OCI-LY7 (cell line): ENCODE results near the gene GNB1L. TPM values are rescaled to one million over a fixed set of nuclear protein-coding genes. Genes with fewer than 3 reads are reported as not detected.

Source experiments
- BruUV-seq: library from RNA; stranded (reverse); fragments of 400-500 nt; replicated peaks from 2 replicates; lab custom pipeline; 2021; lab: Mats Ljungman, UMichigan
- CTCF ChIA-PET: fragments of 300-600 bp; sonication (Branson Sonifier 250); formaldehyde crosslinking; loops from one replicate; lab custom pipeline; 2022; ENCODE audit warnings: antibody characterized with exemption; ENCODE audit not compliant: unreplicated experiment; lab: Charles Lee
- POLR2A ChIA-PET: fragments of 300-600 bp; sonication (Branson Sonifier 250); formaldehyde crosslinking; loops from one replicate; lab custom pipeline; 2022; ENCODE audit warnings: antibody characterized with exemption; lab: Charles Lee
- DNase-seq: peaks from one replicate; pipeline ENCODE4 v3.0.0-alpha.2; 2015; ENCODE audit warnings: low spot score
- H2AFZ ChIP-seq: fragments of 200-600 bp; sonication (generic), shearing (Covaris generic); 2 replicates; pipeline ENCODE4 v1.6.1; 2014; ENCODE audit warnings: mild to moderate bottlenecking, antibody characterized with exemption, low read length, moderate library complexity
- H3K27ac ChIP-seq: fragments of 200-600 bp; sonication (generic); 2 replicates; pipeline ENCODE4 v1.5.1; 2014; ENCODE audit warnings: mixed run types, low read depth, mild to moderate bottlenecking, moderate library complexity, low read length, inconsistent platforms; ENCODE audit not compliant: poor library complexity, severe bottlenecking
- H3K36me3 ChIP-seq: fragments of 200-600 bp; sonication (generic); 2 replicates; pipeline ENCODE4 v1.6.1; 2014; ENCODE audit warnings: mild to moderate bottlenecking, antibody characterized with exemption, low read length, moderate library complexity, mixed read lengths; ENCODE audit not compliant: insufficient read depth
- H3K4me1 ChIP-seq: fragments of 200-600 bp; sonication (generic); 2 replicates; pipeline ENCODE4 v1.5.1; 2014; ENCODE audit warnings: mild to moderate bottlenecking, low read length; ENCODE audit not compliant: insufficient read depth, poor library complexity, severe bottlenecking
- H3K4me2 ChIP-seq: fragments of 200-600 bp; sonication (generic); 2 replicates; pipeline ENCODE4 v1.6.1; 2014; ENCODE audit warnings: mild to moderate bottlenecking, low read length
- H3K4me3 ChIP-seq: fragments of 200-600 bp; sonication (generic); 2 replicates; pipeline ENCODE4 v1.5.1; 2014; ENCODE audit warnings: mild to moderate bottlenecking, low read depth, low read length; ENCODE audit not compliant: poor library complexity, severe bottlenecking
- H3K79me2 ChIP-seq: fragments of 200-600 bp; sonication (generic); 2 replicates; pipeline ENCODE4 v1.6.1; 2016; ENCODE audit warnings: low read depth, mild to moderate bottlenecking, low read length, moderate library complexity, mixed read lengths; ENCODE audit not compliant: insufficient read depth
- H3K9me2 ChIP-seq: fragments of 200-600 bp; sonication (generic); 2 replicates; pipeline ENCODE4 v1.6.1; 2016; ENCODE audit warnings: mild to moderate bottlenecking, low read length, mixed read lengths; ENCODE audit not compliant: insufficient read depth
- H3K9me3 ChIP-seq: fragments of 200-600 bp; sonication (generic); 2 replicates; pipeline ENCODE4 v1.6.1; 2014; ENCODE audit warnings: mild to moderate bottlenecking, mixed run types, low read length, mixed read lengths
- H4K20me1 ChIP-seq: fragments of 200-600 bp; sonication (generic); 2 replicates; pipeline ENCODE4 v1.6.1; 2014; ENCODE audit warnings: mild to moderate bottlenecking, antibody characterized with exemption, low read length, moderate library complexity, mixed read lengths; ENCODE audit not compliant: insufficient read depth
- CTCF ChIP-seq: fragments of 200-600 bp; sonication (generic); conservative IDR thresholded peaks from 2 replicates; pipeline ENCODE4 v1.5.1; 2014; ENCODE audit warnings: mild to moderate bottlenecking, antibody characterized with exemption, low read length, moderate library complexity, mixed read lengths
- EZH2phosphoT487 ChIP-seq: fragments of 200-600 bp; sonication (generic); IDR thresholded peaks from 2 replicates; pipeline ENCODE4 v1.6.1; 2018; ENCODE audit warnings: low read depth, borderline replicate concordance, mild to moderate bottlenecking, mixed run types, antibody characterized with exemption, low read length, moderate library complexity, mixed read lengths
- intact Hi-C: fragments of 100-400 bp; cut with micrococcal nuclease; formaldehyde crosslinking; loops from one replicate; pipeline ENCODE4 v1.10.0; 2022; ENCODE audit not compliant: unreplicated experiment
- total RNA-seq, 2 experiments: library from RNA; depleted of rRNA in 1 of 2; stranded (reverse); fragments of >200 nt in 1 of 2; shearing (Covaris generic) in 1 of 2; gene quantifications; 2 replicates each; pipeline ENCODE4 v1.2.3, GENCODE V29; 2014 to 2022

Gene GNB1L
- total RNA-seq, 2 experiments from 2014 or later: 13.1 to 26.7 TPM

- H3K4me3 ChIP-seq: peak overlapping the region; percentile 59
- TF ChIP-seq EZH2phosphoT487 (no peak), CTCF (no peak; the same call in 1 of the 2 replicates)
- peak overlapping the region; percentile 99 for H3K27ac ChIP-seq
- no TSS peak for BruUV-seq
- peak overlapping the region; percentile 91 for H3K4me2 ChIP-seq
- peaks cover 38% of the 10 kb centered on the region for H3K79me2 ChIP-seq
- no peaks in the 10 kb centered on the region for H4K20me1 ChIP-seq
- peaks cover 13% of the 10 kb centered on the region for H3K36me3 ChIP-seq
- peak; percentile 38 for DNase-seq
- intact Hi-C loops: loop anchor here (2.0 kb wide), 1 partner anchor 117 kb away; no protein-coding TSS in a partner anchor
- POLR2A ChIA-PET: interaction anchor here (2.9 kb wide), 1 partner anchor 34 kb away, joined by 20 read pairs; no protein-coding TSS in a partner anchor
- H3K4me1 ChIP-seq: peaks cover 99% of the 10 kb centered on the region
- no peaks in the 10 kb centered on the region for H3K9me3 ChIP-seq
- no peak overlapping the region; the same call in 1 of the 2 replicates for H2AFZ ChIP-seq
- CTCF ChIA-PET: interaction anchor here (0.6 to 1.0 kb wide), 2 partner anchors 48 to 159 kb away, joined by 3 to 4 read pairs; no protein-coding TSS in a partner anchor
- no peaks in the 10 kb centered on the region for H3K9me2 ChIP-seq
These were observed 35.3 kb upstream of the GNB1L start for GRCh38 chr22:19889951-19890350.

- Histone ChIP-seq H3K36me3 (no peaks in the 10 kb centered on the region), H2AFZ (no peak overlapping the region), H4K20me1 (no peaks in the 10 kb centered on the region), H3K9me2 (no peaks in the 10 kb centered on the region), H3K4me3 (peak overlapping the region; percentile 45), H3K9me3 (no peaks in the 10 kb centered on the region), H3K79me2 (peaks cover 31% of the 10 kb centered on the region), H3K4me2 (peak overlapping the region; percentile 73), H3K4me1 (peaks cover 84% of the 10 kb centered on the region), H3K27ac (peak overlapping the region; percentile 91)
- no peak for TF ChIP-seq EZH2phosphoT487
- TF ChIP-seq CTCF: no peak
- intact Hi-C loops: no loop called here
- DNase-seq: no peak
- CTCF ChIA-PET: interaction anchor here (1.4 to 2.1 kb wide), 3 partner anchors 8 to 115 kb away, joined by 3 to 7 read pairs (median 6); no protein-coding TSS in a partner anchor
- no TSS peak for BruUV-seq
- POLR2A ChIA-PET: interaction anchor here (2.2 kb wide), 1 partner anchor 8 kb away, joined by 9 read pairs; no protein-coding TSS in a partner anchor
These were observed 33.6 kb upstream of the GNB1L start for GRCh38 chr22:19888131-19888746.
